Measurements from ENCODE around the gene ADAMTS2.

Gene ADAMTS2

GRCh38 chr5:179164331-179165311, 180.6 kb downstream of the ADAMTS2 start:
- Histone ChIP-seq H3K36me3 (ENCODE audit: insufficient read depth, low read length) (no peaks in the 10 kb centered on the region), H3K27ac (ENCODE audit: low read depth, low read length) (no peak overlapping the region), H3K4me1 (ENCODE audit: insufficient read depth, low read length) (no peaks in the 10 kb centered on the region), H3K9me3 (ENCODE audit: insufficient read depth, low read depth, low read length) (0 out of 2 replicates have a peak, but pooled peaks cover 5% of the 10 kb centered on the region), H3K4me3 (ENCODE audit: low read length) (no peak overlapping the region), H3K27me3 (ENCODE audit: insufficient read depth, low read length) (no peaks in the 10 kb centered on the region), H3K9ac (ENCODE audit: low read depth, low read length) (no peak overlapping the region)
- WGBS, result 94% methylated on average over 23 of the region's 23 CpGs

- no peaks in the 10 kb centered on the region for H3K4me1 ChIP-seq (ENCODE audit: insufficient read depth, low read length)
- WGBS, result 96% methylated on average over 15 of the region's 15 CpGs
- H3K27ac ChIP-seq (ENCODE audit: low read depth, low read length), result no peak overlapping the region
- H3K9me3 ChIP-seq (ENCODE audit: insufficient read depth, low read depth, low read length), result 0 out of 2 replicates have a peak, but pooled peaks cover 5% of the 10 kb centered on the region
- H3K27me3 ChIP-seq (ENCODE audit: insufficient read depth, low read length), result no peaks in the 10 kb centered on the region
- H3K36me3 ChIP-seq (ENCODE audit: insufficient read depth, low read length), result no peaks in the 10 kb centered on the region
- no peak overlapping the region for H3K4me3 ChIP-seq (ENCODE audit: low read length)
- H3K9ac ChIP-seq (ENCODE audit: low read depth, low read length), result no peak overlapping the region
Measured at GRCh38 chr5:179163236-179164155, 181.8 kb downstream of the ADAMTS2 start.

- Histone ChIP-seq H3K4me1 (ENCODE audit: insufficient read depth, low read length) (no peaks in the 10 kb centered on the region), H3K36me3 (ENCODE audit: insufficient read depth, low read length) (no peaks in the 10 kb centered on the region), H3K9me3 (ENCODE audit: insufficient read depth, low read depth, low read length) (0 out of 2 replicates have a peak, but pooled peaks cover 5% of the 10 kb centered on the region), H3K27ac (ENCODE audit: low read depth, low read length) (no peak overlapping the region), H3K4me3 (ENCODE audit: low read length) (no peak overlapping the region), H3K27me3 (ENCODE audit: insufficient read depth, low read length) (no peaks in the 10 kb centered on the region), H3K9ac (ENCODE audit: low read depth, low read length) (no peak overlapping the region)
- 95% methylated on average over 24 of the region's 24 CpGs for WGBS
Measured at GRCh38 chr5:179162351-179163235, 182.7 kb downstream of the ADAMTS2 start.

- WGBS, result 93% methylated on average over 8 of the region's 8 CpGs
- no peaks in the 10 kb centered on the region for H3K4me1 ChIP-seq (ENCODE audit: insufficient read depth, low read length)
- H3K27me3 ChIP-seq (ENCODE audit: insufficient read depth, low read length), result no peaks in the 10 kb centered on the region
- H3K27ac ChIP-seq (ENCODE audit: low read depth, low read length), result no peak overlapping the region
- no peaks in the 10 kb centered on the region for H3K36me3 ChIP-seq (ENCODE audit: insufficient read depth, low read length)
- no peak overlapping the region for H3K9ac ChIP-seq (ENCODE audit: low read depth, low read length)
- H3K9me3 ChIP-seq (ENCODE audit: insufficient read depth, low read depth, low read length), result 0 out of 2 replicates have a peak, but pooled peaks cover 5% of the 10 kb centered on the region
- no peak overlapping the region for H3K4me3 ChIP-seq (ENCODE audit: low read length)
Measured at GRCh38 chr5:179161901-179162300, 183.4 kb downstream of the ADAMTS2 start.

GRCh38 chr5:179160584-179160983, 184.7 kb downstream of the ADAMTS2 start:
- whole genome bisulfite sequencing, result 94% methylated on average over 3 of the region's 3 CpGs
- no peaks in the 10 kb centered on the region for H3K27me3 ChIP-seq (ENCODE audit: insufficient read depth, low read length)
- H3K9me3 ChIP-seq (ENCODE audit: insufficient read depth, low read depth, low read length), result 0 out of 2 replicates have a peak, but pooled peaks cover 5% of the 10 kb centered on the region
- no peaks in the 10 kb centered on the region for H3K4me1 ChIP-seq (ENCODE audit: insufficient read depth, low read length)
- no peak overlapping the region for H3K27ac ChIP-seq (ENCODE audit: low read depth, low read length)
- no peak overlapping the region for H3K4me3 ChIP-seq (ENCODE audit: low read length)
- no peaks in the 10 kb centered on the region for H3K36me3 ChIP-seq (ENCODE audit: insufficient read depth, low read length)
- H3K9ac ChIP-seq (ENCODE audit: low read depth, low read length), result no peak overlapping the region

- H3K4me1 ChIP-seq (ENCODE audit: insufficient read depth, low read length), result no peaks in the 10 kb centered on the region
- H3K27me3 ChIP-seq (ENCODE audit: insufficient read depth, low read length), result no peaks in the 10 kb centered on the region
- WGBS, result 96% methylated on average over 14 of the region's 14 CpGs
- no peak overlapping the region for H3K9ac ChIP-seq (ENCODE audit: low read depth, low read length)
- 0 out of 2 replicates have a peak, but pooled peaks cover 5% of the 10 kb centered on the region for H3K9me3 ChIP-seq (ENCODE audit: insufficient read depth, low read depth, low read length)
- no peak overlapping the region for H3K27ac ChIP-seq (ENCODE audit: low read depth, low read length)
- H3K36me3 ChIP-seq (ENCODE audit: insufficient read depth, low read length), result no peaks in the 10 kb centered on the region
- no peak overlapping the region for H3K4me3 ChIP-seq (ENCODE audit: low read length)
Measured at GRCh38 chr5:179158556-179158955, 186.7 kb downstream of the ADAMTS2 start.

- no peaks in the 10 kb centered on the region for H3K36me3 ChIP-seq (ENCODE audit: insufficient read depth, low read length)
- no peaks in the 10 kb centered on the region for H3K27me3 ChIP-seq (ENCODE audit: insufficient read depth, low read length)
- no peak overlapping the region for H3K4me3 ChIP-seq (ENCODE audit: low read length)
- H3K9me3 ChIP-seq (ENCODE audit: insufficient read depth, low read depth, low read length), result no peaks in the 10 kb centered on the region
- 92% methylated on average over 27 of the region's 27 CpGs for WGBS
- H3K9ac ChIP-seq (ENCODE audit: low read depth, low read length), result no peak overlapping the region
- H3K4me1 ChIP-seq (ENCODE audit: insufficient read depth, low read length), result no peaks in the 10 kb centered on the region
- H3K27ac ChIP-seq (ENCODE audit: low read depth, low read length), result no peak overlapping the region
Measured at GRCh38 chr5:179154991-179155955, 190.0 kb downstream of the ADAMTS2 start.

GRCh38 chr5:179154346-179154990, 190.8 kb downstream of the ADAMTS2 start:
- Histone ChIP-seq H3K4me3 (ENCODE audit: low read length) (no peak overlapping the region), H3K9ac (ENCODE audit: low read depth, low read length) (no peak overlapping the region), H3K4me1 (ENCODE audit: insufficient read depth, low read length) (no peaks in the 10 kb centered on the region), H3K9me3 (ENCODE audit: insufficient read depth, low read depth, low read length) (no peaks in the 10 kb centered on the region), H3K27ac (ENCODE audit: low read depth, low read length) (no peak overlapping the region), H3K36me3 (ENCODE audit: insufficient read depth, low read length) (no peaks in the 10 kb centered on the region), H3K27me3 (ENCODE audit: insufficient read depth, low read length) (no peaks in the 10 kb centered on the region)
- 91% methylated on average over 15 of the region's 17 CpGs for WGBS

GRCh38 chr5:179153921-179154345, 191.3 kb downstream of the ADAMTS2 start:
- 95% methylated on average over 22 of the region's 22 CpGs for WGBS
- Histone ChIP-seq H3K27me3 (ENCODE audit: insufficient read depth, low read length) (no peaks in the 10 kb centered on the region), H3K4me1 (ENCODE audit: insufficient read depth, low read length) (no peaks in the 10 kb centered on the region), H3K36me3 (ENCODE audit: insufficient read depth, low read length) (no peaks in the 10 kb centered on the region), H3K9ac (ENCODE audit: low read depth, low read length) (no peak overlapping the region), H3K9me3 (ENCODE audit: insufficient read depth, low read depth, low read length) (no peaks in the 10 kb centered on the region), H3K4me3 (ENCODE audit: low read length) (no peak overlapping the region), H3K27ac (ENCODE audit: low read depth, low read length) (no peak overlapping the region)
